ENCODE results near the gene ARHGEF4.
"Not testable (repeated sequence)": the region's sequence is repeated elsewhere in the genome, so short reads cannot be mapped to it uniquely, and the experiment has no call there.

ARHGEF4 gene

DNA sequence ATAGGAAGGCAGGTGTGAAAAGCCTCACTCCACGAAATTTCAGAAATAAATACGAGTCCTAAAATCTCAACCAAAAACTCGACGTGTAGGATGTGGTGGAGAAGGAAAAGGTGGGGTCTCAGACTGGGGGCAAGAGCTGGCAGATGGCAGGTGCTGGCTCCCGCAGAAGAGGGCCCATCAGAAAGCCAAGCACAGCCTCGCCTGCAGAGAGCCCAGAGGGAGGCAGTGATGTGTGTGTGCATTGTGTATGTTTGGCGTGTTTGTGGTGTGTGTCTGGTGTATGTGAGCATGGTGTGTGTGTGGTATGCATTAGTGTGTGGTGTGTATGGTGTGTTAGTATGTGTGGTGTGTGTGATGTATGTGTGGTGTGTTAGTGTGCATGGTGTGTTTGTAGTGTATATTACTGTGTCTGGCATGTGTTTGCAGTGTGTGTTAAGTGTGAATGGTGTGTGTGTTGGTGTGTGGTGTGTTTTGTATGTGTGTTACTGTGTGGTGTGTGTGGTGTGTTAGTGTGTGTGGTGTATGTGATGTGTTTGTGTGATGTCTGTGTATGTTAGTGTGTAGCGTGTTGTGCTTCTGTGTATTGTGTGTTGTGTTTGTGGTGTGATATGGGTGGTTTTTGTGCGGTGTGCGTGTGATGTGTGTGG is 140.0 kb downstream of the ARHGEF4 start:
- DNase-seq (ENCODE audit: low spot score) (no peak), FAIRE-seq (no peak)

DNA sequence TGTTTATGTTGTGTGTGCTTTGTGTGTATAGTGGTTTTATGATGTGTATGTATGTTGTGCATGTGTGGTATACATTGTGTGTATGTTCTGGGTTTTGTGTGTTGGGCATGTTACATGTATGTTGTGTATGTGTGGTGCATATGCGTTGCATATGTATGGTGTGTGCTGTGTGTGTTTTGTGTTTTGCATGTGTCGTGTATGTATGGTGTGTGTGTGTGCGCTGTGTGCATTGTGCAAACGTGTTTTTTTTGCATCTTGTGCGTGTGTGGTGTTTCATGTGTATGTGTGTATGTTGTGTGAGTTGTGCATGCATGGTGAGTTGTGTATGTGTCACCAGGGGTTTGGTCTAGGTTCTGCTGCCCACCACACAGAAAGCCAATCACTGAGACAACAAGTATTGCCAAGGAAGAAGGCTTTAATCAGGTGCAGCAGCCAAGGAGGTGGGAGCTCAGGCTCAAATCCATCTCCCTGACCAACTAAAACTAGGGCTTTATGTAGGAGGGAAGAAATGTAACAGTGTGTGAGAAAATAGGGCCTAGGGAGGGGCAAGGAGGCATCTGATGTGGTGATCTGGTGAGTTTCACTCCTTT is 140.8 kb downstream of the ARHGEF4 start:
- no peak for FAIRE-seq
- no peak for DNase-seq (ENCODE audit: low spot score)

DNA sequence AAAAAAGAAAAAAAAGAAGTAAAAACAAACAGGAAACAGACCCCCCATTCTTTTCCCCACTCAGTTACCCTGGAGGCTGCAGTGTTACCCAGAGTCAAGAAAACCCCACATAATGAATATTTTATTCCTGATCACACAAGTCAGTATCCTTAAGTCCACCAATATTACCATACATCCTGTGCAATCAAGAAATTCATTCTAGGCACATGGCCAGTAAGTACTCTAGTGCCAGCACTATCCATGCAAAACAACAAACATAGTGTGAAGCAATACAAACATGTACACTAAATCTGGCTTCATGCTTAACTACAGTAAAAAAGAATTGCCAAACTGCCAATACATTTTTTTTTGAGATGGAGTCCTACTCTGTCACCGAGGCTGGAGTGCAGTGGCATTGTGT is 145.0 kb downstream of the ARHGEF4 start:
- no peak for FAIRE-seq
- no peak for DNase-seq (ENCODE audit: low spot score)

DNA sequence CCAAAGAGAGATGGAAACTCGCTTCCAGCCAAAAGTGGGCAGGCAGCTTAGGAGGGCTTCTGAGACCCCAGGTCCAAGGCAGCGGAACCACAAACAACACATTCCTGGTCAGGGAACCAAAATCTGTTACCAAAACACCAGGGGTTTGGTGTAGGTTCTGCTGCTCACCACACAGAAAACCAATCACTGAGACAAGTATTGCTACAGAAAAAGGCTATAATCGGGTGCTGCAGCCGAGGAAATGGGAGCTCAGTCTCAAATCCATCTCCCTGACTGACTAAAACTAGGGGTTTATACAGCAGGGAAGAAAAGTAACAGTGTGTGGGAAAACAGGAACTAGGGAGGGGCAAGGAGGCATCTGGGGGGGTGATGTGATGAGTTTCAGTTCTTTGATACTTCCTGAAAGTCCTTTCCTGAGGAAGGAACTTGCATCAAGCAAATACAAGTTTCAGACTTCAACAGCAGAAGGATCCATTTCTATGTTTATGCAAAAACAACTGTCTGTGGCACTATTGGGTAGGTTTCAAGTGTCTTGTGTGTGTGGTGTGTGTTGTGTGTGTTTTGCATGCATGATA is 148.6 kb downstream of the ARHGEF4 start:
- no peak for FAIRE-seq
- no peak for DNase-seq (ENCODE audit: low spot score)

DNA sequence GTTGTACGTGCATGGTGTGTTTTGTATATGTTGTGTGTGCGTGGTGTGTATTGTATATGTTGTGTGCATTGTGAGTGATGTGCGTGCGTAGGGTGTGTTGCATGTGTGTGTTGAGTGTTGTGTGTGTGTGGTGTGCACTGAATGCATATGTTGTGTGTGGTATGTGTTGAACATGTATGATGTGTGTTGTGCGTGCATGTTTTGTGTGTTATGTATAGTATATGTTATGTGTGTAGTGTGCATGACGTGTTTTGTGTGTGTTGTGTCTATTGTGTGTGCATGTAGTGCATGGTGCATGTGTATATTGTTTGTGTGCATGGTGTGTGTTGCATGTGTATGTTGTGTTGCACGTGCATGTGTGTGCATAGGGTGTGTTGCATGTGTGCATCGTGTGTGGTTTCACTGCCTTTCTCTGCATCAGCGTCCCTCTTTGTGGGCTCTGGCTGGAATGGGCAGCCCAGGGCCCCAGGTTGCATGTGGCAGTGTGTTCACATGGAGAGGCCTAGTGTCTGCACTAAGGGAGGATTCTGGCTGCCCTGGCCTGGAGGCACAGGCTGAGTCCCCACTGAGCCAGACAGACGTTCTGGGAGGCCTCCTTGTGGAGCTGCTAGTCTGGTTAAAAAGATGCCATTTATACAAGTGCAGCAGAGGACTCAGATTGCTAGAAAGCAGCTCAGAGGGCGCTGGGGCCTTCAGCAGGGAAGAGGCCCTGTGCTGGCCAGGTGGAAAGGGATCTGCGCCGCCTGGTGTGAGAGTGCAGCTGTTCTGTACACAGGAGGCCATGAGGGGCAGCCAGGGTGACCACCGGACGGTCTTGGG is 149.3 kb downstream of the ARHGEF4 start:
- FAIRE-seq, result no peak
- no peak for DNase-seq (ENCODE audit: low spot score)

DNA sequence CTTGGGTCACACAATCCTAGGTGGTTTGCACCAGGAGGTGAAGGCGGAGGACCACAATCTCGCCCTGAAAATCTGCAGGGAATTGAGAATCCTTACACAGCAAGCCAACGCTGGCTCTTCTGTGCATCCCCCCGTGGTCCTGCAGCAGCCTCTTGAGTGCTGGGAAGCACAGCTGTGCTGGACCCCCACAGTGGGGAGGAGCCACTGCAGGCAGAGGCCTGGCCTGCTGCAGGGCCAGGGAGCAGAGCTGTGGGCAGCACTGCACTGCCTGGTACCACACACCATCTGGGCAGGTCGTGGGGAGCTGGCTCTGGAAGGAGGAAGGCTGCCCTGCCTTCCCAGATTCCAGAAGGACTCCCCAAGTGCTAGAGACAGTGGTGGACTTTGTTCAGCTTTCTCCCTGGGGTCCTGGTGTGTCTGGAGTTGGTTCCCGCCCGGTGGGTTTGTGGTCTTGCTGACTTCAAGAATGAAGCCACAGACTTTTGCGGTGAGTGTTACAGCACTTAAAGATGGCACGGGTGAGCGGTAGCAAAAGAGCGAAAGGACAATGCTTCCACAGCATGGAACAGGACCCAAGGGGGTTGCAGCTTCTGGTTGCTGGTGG is 150.3 kb downstream of the ARHGEF4 start:
- FAIRE-seq (no peak), DNase-seq (ENCODE audit: low spot score) (no peak)

DNA sequence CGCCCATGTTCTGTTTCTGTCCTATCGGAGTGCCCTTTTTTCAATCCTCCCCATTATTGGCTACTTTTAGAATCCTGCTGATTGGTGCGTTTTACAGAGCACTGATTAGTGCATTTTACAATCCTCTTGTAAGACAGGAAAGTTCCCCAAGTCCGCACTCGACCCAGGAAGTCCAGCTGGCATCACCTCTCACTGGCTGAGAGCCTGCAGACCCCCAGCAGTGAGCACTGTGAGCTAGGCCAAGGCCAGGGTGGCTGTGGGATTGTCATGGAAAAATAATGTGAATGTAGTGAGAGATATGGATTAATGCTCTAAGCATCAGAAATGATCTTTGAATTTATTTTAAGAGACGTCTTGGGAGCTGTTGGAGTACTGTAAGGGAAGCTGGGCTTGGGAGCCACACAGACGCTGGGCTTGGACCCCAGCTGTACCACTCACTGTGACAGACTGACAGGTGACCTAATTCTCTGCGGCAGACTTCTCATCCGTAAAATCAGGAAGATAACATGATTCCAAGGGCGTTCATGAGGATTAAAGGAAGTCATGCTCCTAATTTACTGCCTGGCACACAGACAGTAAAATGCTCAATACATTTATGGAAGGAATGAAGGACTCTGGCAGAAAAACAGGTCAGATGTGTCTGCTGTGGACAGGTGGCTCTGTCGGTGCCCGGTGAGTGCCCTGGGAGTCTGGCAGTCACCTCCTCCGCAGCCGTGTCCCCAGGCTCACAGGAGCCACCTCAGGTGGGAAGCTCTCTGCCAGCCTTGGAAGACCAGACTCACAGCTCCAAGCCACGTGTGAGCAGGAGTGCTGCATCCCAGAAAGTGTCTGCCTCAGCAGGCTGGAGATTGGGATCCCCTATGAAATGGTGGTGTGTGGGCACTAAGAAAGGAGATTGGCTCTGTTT is 151.1 kb downstream of the ARHGEF4 start:
- no peak for FAIRE-seq
- no peak for DNase-seq (ENCODE audit: low spot score)

DNA sequence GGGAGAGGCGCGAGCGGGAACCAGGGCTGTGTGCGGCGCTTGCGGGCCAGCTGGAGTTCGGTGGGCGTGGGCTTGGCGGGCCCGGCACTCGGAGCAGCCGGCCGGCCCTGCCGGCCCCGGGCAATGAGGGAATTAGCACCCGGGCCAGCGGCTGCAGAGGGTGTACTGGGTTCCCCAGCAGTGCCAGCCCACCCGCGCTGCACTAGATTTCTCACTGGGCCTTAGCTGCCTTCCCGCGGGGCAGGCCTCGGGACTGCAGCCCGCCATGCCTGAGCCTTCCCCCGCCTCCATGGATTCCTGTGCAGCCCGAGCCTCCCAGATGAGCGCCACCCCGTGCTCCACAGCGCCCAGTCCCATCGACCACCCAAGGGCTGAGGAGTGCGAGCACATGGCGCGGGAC is 154.7 kb downstream of the ARHGEF4 start:
- DNase-seq (ENCODE audit: low spot score); FAIRE-seq: not testable (repeated sequence)

DNA sequence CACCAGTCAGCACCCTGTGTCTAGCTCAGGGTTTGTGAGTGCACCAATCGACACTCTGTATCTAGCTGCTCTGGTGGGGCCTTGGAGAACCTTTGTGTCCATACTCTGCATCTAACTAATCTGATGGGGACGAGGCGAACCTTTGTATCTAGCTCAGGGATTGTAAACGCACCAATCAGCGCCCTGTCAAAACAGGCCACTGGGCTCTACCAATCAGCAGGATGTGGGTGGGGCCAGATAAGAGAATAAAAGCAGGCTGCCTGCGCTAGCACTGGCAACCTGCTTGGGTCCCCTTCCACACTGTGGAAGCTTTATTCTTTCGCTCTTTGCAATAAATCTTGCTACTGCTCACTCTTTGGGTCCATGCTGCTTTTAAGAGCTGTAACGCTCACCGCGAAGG is 155.3 kb downstream of the ARHGEF4 start:
- DNase-seq (ENCODE audit: low spot score); FAIRE-seq: not testable (repeated sequence)

DNA sequence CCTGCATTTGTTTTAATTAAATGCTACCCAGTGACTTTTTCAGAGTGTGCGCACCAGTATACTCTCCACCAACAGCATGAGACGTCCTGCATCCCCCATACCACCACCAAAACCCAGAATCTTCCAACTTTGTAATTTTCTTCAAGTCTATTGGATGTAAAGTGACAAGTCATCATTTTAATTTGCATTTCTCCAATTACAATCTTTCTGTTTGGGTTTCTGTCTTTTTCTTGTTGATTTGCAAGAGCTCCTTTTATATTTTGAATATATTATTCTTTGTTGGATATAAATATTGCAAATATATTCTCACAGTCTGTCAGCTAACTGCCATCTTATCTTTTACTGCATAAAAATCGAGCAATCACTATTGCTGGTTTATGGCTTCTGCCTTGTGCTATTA is 160.0 kb downstream of the ARHGEF4 start:
- DNase-seq (ENCODE audit: low spot score) (no peak), FAIRE-seq (no peak)

DNA sequence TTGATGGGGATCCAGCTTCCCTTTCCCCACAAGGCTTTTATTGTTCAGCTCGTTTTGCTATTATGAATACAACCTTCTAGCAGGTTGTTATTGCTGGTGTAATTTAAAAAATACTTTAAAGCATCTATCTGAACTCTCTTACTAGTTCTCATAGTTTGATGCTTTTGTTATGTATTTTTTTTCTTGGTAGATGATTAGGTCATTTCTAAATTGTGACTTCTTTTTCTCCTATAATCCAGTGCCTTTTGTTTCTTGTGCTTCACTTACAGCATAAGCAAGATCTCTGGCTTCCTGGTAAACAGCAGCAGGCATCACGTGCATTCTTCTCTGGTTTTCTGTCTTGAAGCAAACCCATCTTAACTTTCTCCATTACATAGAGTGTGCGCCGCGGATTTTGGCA is 160.5 kb downstream of the ARHGEF4 start:
- FAIRE-seq (no peak), DNase-seq (ENCODE audit: low spot score) (no peak)

DNA sequence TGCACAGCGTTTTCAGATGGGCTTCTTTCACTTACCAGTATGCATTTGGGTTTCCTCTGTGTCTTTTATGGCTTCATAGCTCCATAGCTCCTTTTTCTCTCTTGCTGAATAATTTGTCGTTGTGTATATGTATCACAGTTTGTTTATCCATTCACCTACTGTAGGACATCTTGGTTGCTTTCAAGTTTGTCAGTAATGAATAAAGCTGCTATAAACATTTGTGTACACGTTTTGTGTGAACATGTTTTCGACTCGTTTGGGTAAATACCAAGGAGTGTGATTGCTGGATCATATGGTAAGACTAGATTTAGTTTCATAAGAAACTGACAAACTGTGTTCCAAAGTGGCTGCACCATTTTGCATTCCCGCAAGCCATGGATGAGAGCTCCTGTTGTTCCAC is 161.8 kb downstream of the ARHGEF4 start:
- DNase-seq (ENCODE audit: low spot score), result no peak
- no peak for FAIRE-seq

DNA sequence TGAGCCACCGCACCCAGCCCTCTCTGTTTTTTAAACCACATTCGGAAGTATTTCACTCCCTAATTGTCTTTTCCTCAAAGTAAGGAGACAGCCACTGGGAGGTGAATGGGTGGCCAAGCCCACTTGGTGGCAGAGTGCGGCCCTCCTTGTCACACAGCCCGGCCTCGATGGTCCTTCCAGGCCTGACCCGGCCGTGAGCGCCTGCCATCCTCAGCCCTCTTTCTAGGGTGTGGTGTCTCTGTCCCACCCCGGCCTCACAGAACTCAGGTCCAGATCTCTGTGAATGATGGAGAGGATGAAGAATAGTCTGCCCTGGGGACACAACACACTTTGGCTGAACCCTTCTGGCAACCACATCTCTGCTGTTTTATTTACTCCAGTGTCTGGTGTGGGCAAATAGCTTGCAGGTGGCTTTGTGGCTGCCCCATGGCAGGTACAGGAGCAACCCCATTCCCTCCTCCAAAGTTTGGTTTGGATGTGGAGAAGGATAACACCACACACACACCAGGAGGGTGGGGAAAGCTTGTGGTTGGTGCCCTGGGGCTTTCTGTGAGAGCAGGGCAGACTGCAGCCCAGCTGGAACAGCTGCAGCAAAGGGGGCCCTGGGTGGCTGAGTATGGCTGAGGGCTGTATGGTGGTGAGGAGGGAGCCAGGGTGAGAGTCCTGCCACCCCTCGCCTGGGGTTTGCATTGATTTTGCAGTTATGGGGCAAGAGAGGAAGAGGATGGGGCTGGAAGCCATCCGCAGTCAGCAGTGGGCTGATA is 167.9 kb downstream of the ARHGEF4 start:
- no peak for DNase-seq (ENCODE audit: low spot score)
- no peak for FAIRE-seq

DNA sequence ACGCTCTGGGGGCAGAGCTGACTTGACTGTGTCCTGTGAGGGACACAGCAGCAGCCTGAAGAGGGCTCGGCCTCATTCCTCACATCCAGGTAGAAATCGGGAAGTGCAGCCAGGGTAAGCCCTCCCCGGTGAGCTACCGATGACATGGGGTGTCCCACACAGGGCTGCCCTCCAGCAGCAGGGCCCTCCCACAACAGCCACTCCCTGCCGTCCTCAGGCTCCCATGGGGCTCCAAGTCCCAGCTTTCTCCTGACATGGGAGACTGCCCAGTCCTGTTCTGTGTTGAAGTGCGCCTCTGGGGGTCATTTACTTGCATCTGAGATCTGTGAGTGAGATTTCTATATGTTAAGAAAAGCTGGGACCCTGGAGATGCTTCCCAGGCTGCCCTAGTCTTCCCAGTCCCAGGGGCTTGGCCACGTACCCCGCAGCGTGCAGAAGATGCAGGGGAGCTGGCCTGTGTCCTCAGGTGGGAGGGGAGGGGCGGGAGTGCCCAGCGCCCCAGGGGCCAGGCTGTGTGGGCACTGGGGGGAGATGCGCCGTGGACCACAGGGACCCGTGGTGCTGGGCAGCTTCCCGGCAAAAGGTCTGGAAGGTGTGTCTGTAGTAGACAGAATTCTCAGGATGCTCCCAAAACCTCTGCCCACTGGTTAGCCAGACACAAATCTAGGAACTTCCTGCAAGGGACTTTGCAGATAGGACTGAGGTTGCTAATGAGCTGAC is 168.7 kb downstream of the ARHGEF4 start:
- FAIRE-seq, result no peak

DNA sequence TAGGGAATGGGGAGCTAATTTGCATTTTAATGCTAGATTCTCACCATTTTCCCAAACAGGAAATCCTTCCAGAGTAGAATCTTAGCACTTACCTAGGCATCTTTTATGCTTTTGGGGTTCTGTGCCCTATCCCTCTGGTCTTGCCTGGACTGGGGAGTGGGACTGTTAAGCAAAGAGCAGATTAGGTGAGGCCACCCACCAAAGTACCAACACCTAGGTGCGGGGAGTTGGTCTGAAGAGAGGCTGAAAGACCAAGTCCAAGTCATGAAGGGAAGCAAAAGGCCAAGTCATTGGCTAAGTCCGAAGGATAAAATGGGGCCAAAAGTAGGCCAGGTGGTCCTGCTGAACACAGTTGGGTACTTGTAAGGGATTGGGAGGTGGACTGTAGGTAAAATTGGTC is 169.8 kb downstream of the ARHGEF4 start:
- no peak for DNase-seq (ENCODE audit: low spot score)
- no peak for FAIRE-seq

More for the DNA sequence above, 168.7 kb downstream of the ARHGEF4 start:
- DNase-seq (ENCODE audit: low spot score), result no peak

DNA sequence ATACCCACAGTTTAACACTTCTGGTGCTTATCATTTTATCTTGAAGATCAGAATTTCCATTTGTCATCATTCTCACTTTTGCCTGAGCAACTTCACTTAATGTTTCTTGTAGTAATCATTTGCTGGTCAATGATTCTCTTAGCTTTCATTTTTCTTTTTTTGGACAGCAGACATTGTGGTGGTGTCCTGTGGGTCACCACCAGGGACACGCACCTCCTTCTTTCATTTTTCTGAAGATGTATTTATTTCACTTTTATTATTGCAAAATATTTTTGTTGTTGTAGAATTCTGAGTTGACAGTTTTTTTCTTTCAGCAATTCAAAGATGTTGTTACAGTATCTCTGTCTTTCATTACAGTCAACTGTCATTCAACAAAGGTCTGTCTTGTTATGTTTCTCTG is 172.3 kb downstream of the ARHGEF4 start:
- DNase-seq (ENCODE audit: low spot score) (no peak), FAIRE-seq (no peak)

DNA sequence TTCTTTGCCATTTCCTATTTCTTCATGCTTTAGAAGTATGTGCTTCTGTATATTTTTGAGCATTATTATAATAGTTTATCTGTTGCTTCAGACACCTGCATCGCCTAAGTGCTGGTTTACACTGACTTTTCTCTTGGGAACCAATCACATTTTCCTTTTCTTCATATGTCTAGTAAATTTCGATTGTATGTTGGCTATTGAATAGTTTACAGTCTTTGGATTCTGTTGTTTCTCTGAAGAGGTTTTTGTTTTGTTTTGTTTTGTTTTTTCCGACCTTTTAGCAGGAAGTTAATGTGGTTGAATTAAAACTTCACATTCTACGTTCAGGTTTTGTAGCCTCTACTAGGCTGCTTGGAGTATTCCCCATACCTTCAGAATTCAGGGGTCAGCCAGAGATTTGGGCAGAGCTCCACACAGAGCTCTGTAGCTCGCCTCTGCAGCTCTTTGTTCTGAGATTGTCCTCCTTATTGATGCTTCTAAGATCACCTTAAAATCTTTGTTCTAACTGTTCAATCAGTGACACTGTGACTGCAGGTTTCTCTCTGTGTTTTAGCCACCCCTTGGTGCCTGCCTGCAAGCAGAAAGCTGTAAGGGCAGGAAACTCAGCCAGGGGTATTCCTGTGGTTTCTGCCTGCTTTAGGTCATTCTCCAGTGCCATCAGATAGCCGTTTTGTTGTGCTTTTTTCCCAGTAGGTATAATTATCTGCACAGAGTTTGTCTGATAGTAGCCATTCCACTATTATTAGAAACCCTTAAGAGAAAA is 173.2 kb downstream of the ARHGEF4 start:
- no peak for DNase-seq (ENCODE audit: low spot score)

DNA sequence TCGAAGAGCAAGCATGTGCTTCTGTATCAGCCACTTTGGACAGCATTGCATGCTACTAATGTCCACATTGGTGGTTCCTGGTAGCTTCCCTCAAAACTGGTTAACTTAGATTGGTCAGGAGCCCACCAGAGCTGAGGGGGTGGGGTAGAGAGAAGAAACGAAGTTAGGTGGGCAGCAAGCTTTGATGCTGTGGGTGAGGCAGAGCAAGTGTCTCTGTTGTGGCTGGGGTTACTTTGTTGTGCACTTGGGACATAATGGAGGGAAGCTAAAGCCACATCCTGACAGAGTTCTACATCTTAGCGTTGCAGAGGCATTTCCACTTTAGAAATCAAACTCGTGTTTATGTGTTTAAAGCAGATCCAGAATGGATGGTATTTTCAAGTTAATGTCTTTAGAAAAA is 173.9 kb downstream of the ARHGEF4 start:
- DNase-seq (ENCODE audit: low spot score) (no peak), FAIRE-seq (no peak)

More for the DNA sequence above, 173.2 kb downstream of the ARHGEF4 start:
- no peak for FAIRE-seq

DNA sequence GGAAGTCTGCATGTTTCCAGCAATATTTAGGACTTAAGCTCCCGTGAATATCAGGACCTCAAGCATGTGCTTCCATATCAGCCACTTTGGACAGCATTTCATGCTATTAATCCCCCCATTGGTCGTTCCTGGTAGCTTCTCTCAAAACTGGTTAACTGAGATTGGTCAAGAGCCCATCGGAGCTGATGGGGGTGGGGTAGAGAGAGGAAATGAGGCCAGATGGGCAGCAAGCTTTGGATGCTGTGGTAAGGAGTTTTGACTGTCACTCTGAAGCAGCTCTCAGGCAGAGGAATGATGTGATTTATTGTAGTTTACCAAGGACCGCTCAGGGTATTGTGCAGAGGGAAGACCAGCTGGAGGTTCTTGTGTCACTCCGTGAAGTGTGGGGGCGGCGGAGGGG is 174.8 kb downstream of the ARHGEF4 start:
- no peak for FAIRE-seq
- DNase-seq (ENCODE audit: low spot score), result no peak

Measured in RCC 7860 (cell line).